Astrocyte (in vitro differentiated cells and primary cell): ENCODE measurements around the gene TBX21. TPM values are rescaled to one million over a fixed set of nuclear protein-coding genes. Genes with fewer than 3 reads are reported as not detected.

Source experiments
- DNase-seq: peaks from one replicate; pipeline ENCODE4 v3.0.0-alpha.2; 2010; ENCODE audit warnings: low read depth
- FAIRE-seq: peaks from 2 replicates; lab custom pipeline; 2011; peaks lifted over from hg19 to GRCh38; lab: Jason Lieb, UNC
- H2AFZ ChIP-seq: 2 replicates; pipeline ENCODE4 v1.6.0; 2012; ENCODE audit warnings: low read depth, low read length, inconsistent platforms
- H3K27ac ChIP-seq: 2 replicates; pipeline ENCODE4 v1.5.1; 2011; ENCODE audit warnings: low read depth, low read length, inconsistent platforms
- H3K27me3 ChIP-seq: 2 replicates; pipeline ENCODE4 v1.6.0; 2011; ENCODE audit warnings: low read length, inconsistent platforms; ENCODE audit not compliant: insufficient read depth
- H3K36me3 ChIP-seq: 2 replicates; pipeline ENCODE4 v1.5.1; 2011; ENCODE audit warnings: low read length, inconsistent platforms; ENCODE audit not compliant: insufficient read depth
- H3K4me1 ChIP-seq: 2 replicates; pipeline ENCODE4 v1.5.1; 2011; ENCODE audit warnings: low read length, inconsistent platforms; ENCODE audit not compliant: insufficient read depth
- H3K4me2 ChIP-seq: 2 replicates; pipeline ENCODE4 v1.6.0; 2012; ENCODE audit warnings: low read length, inconsistent platforms
- H3K4me3 ChIP-seq: 2 replicates; pipeline ENCODE4 v1.5.1; 2011; ENCODE audit warnings: low read depth, mild to moderate bottlenecking, low read length, inconsistent platforms; ENCODE audit not compliant: insufficient read depth
- H3K79me2 ChIP-seq: 2 replicates; pipeline ENCODE4 v1.6.0; 2012; ENCODE audit warnings: mild to moderate bottlenecking, low read length, inconsistent platforms; ENCODE audit not compliant: insufficient read depth
- H3K9ac ChIP-seq: 2 replicates; pipeline ENCODE4 v1.6.0; 2012; ENCODE audit warnings: mild to moderate bottlenecking, low read length, inconsistent platforms
- H3K9me3 ChIP-seq: 2 replicates; pipeline ENCODE4 v1.5.1; 2012; ENCODE audit warnings: low read depth, mild to moderate bottlenecking, low read length, inconsistent platforms; ENCODE audit not compliant: insufficient read depth
- H4K20me1 ChIP-seq: 2 replicates; pipeline ENCODE4 v1.6.0; 2012; ENCODE audit warnings: low read length, inconsistent platforms; ENCODE audit not compliant: insufficient read depth
- H3K27ac Mint-ChIP-seq: one replicate; pipeline ENCODE4 v1.8.0; 2021; ENCODE audit warnings: mild to moderate bottlenecking, mixed read lengths; ENCODE audit not compliant: unreplicated experiment
- H3K27me3 Mint-ChIP-seq: one replicate; pipeline ENCODE4 v1.8.0; 2021; ENCODE audit warnings: low read depth, mixed read lengths; ENCODE audit not compliant: unreplicated experiment
- H3K36me3 Mint-ChIP-seq: one replicate; pipeline ENCODE4 v1.8.0; 2021; ENCODE audit warnings: low read depth, mixed read lengths; ENCODE audit not compliant: unreplicated experiment
- H3K4me1 Mint-ChIP-seq: one replicate; pipeline ENCODE4 v1.8.0; 2021; ENCODE audit warnings: low read depth, mixed read lengths; ENCODE audit not compliant: unreplicated experiment
- H3K4me3 Mint-ChIP-seq: one replicate; pipeline ENCODE4 v1.8.0; 2021; ENCODE audit warnings: mild to moderate bottlenecking, moderate library complexity, mixed read lengths; ENCODE audit not compliant: unreplicated experiment
- H3K9me3 Mint-ChIP-seq: one replicate; pipeline ENCODE4 v1.8.0; 2021; ENCODE audit warnings: mild to moderate bottlenecking, mixed read lengths; ENCODE audit not compliant: unreplicated experiment
- EZH2 ChIP-seq: IDR thresholded peaks from 2 replicates; pipeline ENCODE4 v1.6.1; 2012; ENCODE audit warnings: mild to moderate bottlenecking, low read length, inconsistent platforms; ENCODE audit not compliant: insufficient read depth
- total RNA-seq: library from RNA; stranded (reverse); gene quantifications from 2 replicates; pipeline ENCODE4 v1.2.1, GENCODE V29; 2021
- TF ChIP-seq, protein P1 (sequence below): IDR thresholded peaks from 2 replicates; pipeline ENCODE4 v1.5.1; 2011; ENCODE audit warnings: low read depth, mild to moderate bottlenecking, inconsistent platforms, low read length, moderate library complexity; ENCODE audit not compliant: insufficient read depth

TBX21 gene
- total RNA-seq, 1 donor from 2014 or later = not detected

DNA sequence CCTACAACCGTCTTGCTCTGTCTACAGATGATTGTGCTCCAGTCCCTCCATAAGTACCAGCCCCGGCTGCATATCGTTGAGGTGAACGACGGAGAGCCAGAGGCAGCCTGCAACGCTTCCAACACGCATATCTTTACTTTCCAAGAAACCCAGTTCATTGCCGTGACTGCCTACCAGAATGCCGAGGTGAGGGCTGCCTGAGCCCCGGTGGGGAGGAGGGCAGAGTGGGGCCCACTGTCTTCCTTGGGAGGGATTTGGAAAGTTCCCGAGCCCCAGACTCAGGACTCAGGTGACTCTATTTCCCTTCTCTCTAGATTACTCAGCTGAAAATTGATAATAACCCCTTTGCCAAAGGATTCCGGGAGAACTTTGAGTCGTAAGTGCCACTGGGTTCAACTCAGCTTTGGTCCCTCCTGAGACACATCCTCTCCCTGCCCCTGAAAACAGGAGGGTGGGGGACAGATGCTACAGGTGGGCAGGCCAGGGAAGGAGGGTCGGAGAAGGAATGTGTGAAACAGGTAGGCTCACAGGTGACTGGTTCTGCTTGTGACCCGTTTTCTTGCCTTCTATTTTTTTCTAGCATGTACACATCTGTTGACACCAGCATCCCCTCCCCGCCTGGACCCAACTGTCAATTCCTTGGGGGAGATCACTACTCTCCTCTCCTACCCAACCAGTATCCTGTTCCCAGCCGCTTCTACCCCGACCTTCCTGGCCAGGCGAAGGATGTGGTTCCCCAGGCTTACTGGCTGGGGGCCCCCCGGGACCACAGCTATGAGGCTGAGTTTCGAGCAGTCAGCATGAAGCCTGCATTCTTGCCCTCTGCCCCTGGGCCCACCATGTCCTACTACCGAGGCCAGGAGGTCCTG is 11.4 kb downstream of the TBX21 start:
- Histone ChIP-seq H2AFZ (no peak overlapping the region), H3K79me2 (no peaks in the 10 kb centered on the region), H3K36me3 (no peaks in the 10 kb centered on the region), H3K27ac (no peak overlapping the region), H3K4me3 (no peak overlapping the region), H3K9ac (no peak overlapping the region), H3K27me3 (peaks cover 35% of the 10 kb centered on the region), H3K4me1 (no peaks in the 10 kb centered on the region), H3K9me3 (no peaks in the 10 kb centered on the region), H3K4me2 (no peak overlapping the region), H4K20me1 (no peaks in the 10 kb centered on the region)
- no peak for TF ChIP-seq EZH2
- TF ChIP-seq, protein P1, sequence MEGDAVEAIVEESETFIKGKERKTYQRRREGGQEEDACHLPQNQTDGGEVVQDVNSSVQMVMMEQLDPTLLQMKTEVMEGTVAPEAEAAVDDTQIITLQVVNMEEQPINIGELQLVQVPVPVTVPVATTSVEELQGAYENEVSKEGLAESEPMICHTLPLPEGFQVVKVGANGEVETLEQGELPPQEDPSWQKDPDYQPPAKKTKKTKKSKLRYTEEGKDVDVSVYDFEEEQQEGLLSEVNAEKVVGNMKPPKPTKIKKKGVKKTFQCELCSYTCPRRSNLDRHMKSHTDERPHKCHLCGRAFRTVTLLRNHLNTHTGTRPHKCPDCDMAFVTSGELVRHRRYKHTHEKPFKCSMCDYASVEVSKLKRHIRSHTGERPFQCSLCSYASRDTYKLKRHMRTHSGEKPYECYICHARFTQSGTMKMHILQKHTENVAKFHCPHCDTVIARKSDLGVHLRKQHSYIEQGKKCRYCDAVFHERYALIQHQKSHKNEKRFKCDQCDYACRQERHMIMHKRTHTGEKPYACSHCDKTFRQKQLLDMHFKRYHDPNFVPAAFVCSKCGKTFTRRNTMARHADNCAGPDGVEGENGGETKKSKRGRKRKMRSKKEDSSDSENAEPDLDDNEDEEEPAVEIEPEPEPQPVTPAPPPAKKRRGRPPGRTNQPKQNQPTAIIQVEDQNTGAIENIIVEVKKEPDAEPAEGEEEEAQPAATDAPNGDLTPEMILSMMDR = no peak
- Mint-ChIP-seq H3K9me3 (peaks cover 9% of the 10 kb centered on the region), H3K36me3 (no peaks in the 10 kb centered on the region), H3K4me1 (no peaks in the 10 kb centered on the region), H3K27ac (no peak overlapping the region), H3K27me3 (peaks cover 45% of the 10 kb centered on the region), H3K4me3 (no peak overlapping the region)
- DNase-seq (no peak), FAIRE-seq (no peak)

DNA sequence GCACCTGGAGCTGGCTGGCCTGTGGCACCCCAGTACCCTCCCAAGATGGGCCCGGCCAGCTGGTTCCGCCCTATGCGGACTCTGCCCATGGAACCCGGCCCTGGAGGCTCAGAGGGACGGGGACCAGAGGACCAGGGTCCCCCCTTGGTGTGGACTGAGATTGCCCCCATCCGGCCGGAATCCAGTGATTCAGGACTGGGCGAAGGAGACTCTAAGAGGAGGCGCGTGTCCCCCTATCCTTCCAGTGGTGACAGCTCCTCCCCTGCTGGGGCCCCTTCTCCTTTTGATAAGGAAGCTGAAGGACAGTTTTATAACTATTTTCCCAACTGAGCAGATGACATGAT is 12.0 kb downstream of the TBX21 start:
- Mint-ChIP-seq H3K4me3 (no peak overlapping the region), H3K9me3 (peaks cover 9% of the 10 kb centered on the region), H3K27ac (no peak overlapping the region), H3K27me3 (peaks cover 45% of the 10 kb centered on the region), H3K36me3 (no peaks in the 10 kb centered on the region), H3K4me1 (no peaks in the 10 kb centered on the region)
- Histone ChIP-seq H2AFZ (no peak overlapping the region), H3K27ac (no peak overlapping the region), H3K4me3 (no peak overlapping the region), H3K4me1 (no peaks in the 10 kb centered on the region), H3K36me3 (no peaks in the 10 kb centered on the region), H3K9me3 (no peaks in the 10 kb centered on the region), H3K4me2 (no peak overlapping the region), H3K79me2 (no peaks in the 10 kb centered on the region), H4K20me1 (no peaks in the 10 kb centered on the region), H3K9ac (no peak overlapping the region), H3K27me3 (peaks cover 41% of the 10 kb centered on the region)
- DNase-seq (no peak), FAIRE-seq (no peak)
- TF ChIP-seq, protein P1 = no peak
- no peak for TF ChIP-seq EZH2

DNA sequence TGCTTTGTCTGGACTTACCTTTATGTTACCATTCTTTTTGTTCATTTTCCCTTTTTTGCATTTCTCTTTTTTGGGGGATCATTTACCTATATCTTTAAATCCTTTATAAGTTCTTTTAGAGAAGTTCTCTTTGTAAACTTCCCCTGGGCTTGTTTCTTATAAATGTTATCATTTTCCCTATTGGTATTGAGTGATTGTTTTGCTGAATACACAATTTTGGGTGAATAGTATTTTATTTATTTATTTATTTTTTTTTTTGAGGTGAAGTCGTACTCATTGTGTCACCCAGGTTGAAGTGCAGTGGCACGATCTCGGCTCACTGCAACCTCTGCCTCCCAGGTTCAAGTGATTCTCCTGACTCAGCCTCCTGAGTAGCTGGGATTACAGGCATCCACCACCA is 18.4 kb downstream of the TBX21 start:
- no peak overlapping the region for H3K4me3 Mint-ChIP-seq
- peaks cover 2% of the 10 kb centered on the region for H3K9me3 Mint-ChIP-seq
- no peak overlapping the region for H3K9ac ChIP-seq
- H3K9me3 ChIP-seq = no peaks in the 10 kb centered on the region
- no peaks in the 10 kb centered on the region for H3K4me1 Mint-ChIP-seq
- H3K36me3 Mint-ChIP-seq = no peaks in the 10 kb centered on the region
- H3K4me3 ChIP-seq = no peak overlapping the region
- no peak overlapping the region for H3K27ac Mint-ChIP-seq
- H3K27me3 Mint-ChIP-seq = peaks cover 31% of the 10 kb centered on the region
- H3K4me2 ChIP-seq = no peak overlapping the region
- H3K79me2 ChIP-seq = no peaks in the 10 kb centered on the region
- FAIRE-seq = no peak
- no peak overlapping the region for H2AFZ ChIP-seq
- no peaks in the 10 kb centered on the region for H3K4me1 ChIP-seq
- no peak overlapping the region for H3K27ac ChIP-seq
- H3K27me3 ChIP-seq = peaks cover 12% of the 10 kb centered on the region
- no peak for DNase-seq
- no peaks in the 10 kb centered on the region for H4K20me1 ChIP-seq
- H3K36me3 ChIP-seq = no peaks in the 10 kb centered on the region
- TF ChIP-seq, protein P1 = no peak
